Cardiac fibroblast (primary cell): Measurements from ENCODE around the gene BACH2.
A peak's percentile ranks its signal among the peaks of the same experiment; 100 is the strongest.

ENCODE experiments used
- DNase-seq, 2 donors: peaks; one replicate each; pipeline versions ENCODE4 v3.0.0 to v3.0.0-alpha.2; 2010; ENCODE audit warnings: low read depth in 2 of 2
- H3K4me3 ChIP-seq, 2 donors: replicated peaks in 1 of 2; 1 replicate in 1 of 2; 2 replicates in 1 of 2; pipeline ENCODE4 v1.5.1; 2011; ENCODE audit warnings: low read depth in 2 of 2, low read length in 2 of 2, mild to moderate bottlenecking in 2 of 2, moderate library complexity in 1 of 2
- CTCF ChIP-seq: IDR thresholded peaks from one replicate; pipeline ENCODE4 v1.5.1; 2011; ENCODE audit warnings: low read depth, mild to moderate bottlenecking, low read length, inconsistent platforms

Gene BACH2

GRCh38 chr6:89930789-89931188 is 365.9 kb downstream of the BACH2 start:
- no peak overlapping the region for H3K4me3 ChIP-seq
- no peak for TF ChIP-seq CTCF
- DNase-seq = no peak

DNA sequence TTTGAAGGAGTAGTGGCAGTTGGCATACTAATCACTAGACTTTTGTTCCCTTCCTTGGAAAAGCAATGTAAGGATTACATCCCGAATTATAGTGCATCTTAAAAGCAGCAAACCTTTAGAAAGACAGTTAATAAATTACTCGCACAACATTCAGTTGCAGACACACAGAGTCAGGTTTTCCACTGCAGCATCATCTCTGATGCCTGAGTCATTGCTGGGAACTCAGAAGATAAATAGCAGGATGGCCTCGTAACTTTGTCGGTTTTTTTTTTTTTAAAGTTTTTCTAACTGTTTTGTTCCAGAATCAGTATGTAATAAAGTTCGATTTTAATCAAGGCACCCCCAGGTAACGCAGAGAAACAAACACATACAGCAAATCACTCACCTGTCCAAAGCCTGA is 368.0 kb downstream of the BACH2 start:
- TF ChIP-seq CTCF = no peak
- DNase-seq = peak in 1 of 2 donors; percentile 59
- H3K4me3 ChIP-seq = no peak overlapping the region

- H3K4me3 ChIP-seq = no peak overlapping the region
- DNase-seq = peak; percentile 17 to 73
- TF ChIP-seq CTCF = no peak
Measured at GRCh38 chr6:89927791-89928550, 368.7 kb downstream of the BACH2 start.

DNA sequence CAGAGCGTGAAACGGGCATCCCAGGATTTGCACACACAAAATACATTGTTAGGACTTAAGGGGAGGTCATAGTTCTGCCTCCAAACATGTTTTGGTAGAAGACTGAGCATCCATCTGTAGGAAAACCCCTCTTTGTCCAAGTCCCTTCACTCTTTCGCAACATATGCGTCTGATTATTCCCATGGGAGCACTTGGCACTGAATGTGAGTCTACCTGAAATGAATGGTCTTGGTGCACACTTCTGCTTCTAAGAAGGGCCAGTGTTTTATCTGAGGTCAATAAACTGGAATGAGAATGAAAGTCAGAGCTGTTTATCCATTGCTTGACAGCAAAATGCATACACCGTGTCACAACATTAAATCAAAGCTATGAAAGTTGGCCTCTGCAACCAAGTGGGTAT is 369.4 kb downstream of the BACH2 start:
- no peak for TF ChIP-seq CTCF
- DNase-seq = peak in 1 of 2 donors; percentile 15
- no peak overlapping the region for H3K4me3 ChIP-seq

GRCh38 chr6:89925826-89926225 is 370.8 kb downstream of the BACH2 start:
- TF ChIP-seq CTCF = no peak
- peak in 1 of 2 donors; percentile 53 for DNase-seq
- H3K4me3 ChIP-seq = no peak overlapping the region

GRCh38 chr6:89924231-89924630 is 372.4 kb downstream of the BACH2 start:
- H3K4me3 ChIP-seq = no peak overlapping the region
- no peak for DNase-seq
- no peak for TF ChIP-seq CTCF

DNA sequence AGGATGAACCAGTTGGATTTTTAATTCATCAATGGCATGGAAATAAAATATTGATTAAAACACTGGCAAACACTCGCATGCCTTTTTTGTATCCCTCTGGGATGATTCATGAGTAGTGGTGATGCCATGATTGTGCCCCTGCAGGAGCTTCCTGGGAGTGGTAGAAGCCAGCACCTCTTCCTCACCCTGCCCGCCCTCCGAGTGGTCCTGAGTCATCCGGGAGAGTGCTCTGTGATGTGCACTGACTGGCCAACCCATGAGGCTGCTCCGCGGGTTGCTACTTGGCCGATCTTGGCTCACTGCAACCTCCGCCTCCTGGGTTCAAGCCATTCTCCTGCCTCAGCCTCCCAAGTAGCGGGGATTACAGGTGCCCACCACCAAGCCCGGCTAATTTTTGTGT is 375.0 kb downstream of the BACH2 start:
- no peak for DNase-seq
- no peak for TF ChIP-seq CTCF
- no peak overlapping the region for H3K4me3 ChIP-seq
